GM18526 (cell line): Measurements from ENCODE around the gene GLRB.

Source experiments
- POLR2A ChIP-seq: IDR thresholded peaks from 3 replicates; pipeline ENCODE4 v1.6.1; 2011; ENCODE audit not compliant: insufficient read length; ENCODE audit errors: extremely low read depth

The GLRB gene

DNA sequence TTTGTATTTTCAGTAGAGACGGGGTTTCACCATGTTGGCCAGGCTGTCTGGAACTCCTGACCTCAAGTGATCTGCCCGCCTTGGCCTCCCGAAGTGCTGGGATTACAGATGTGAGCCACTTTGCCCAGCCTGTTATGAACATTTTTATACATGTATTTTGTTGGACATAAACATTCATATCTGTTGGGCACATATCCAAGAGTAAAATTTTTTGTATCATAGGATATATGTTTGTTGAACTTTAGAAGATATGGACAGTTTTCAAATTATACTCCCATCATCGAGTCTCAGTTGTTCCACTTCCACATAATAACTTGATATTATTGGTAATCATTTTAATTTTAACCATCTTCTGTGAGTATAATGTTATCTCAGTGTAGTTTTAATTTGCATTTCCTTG lies 23.6 kb downstream of the GLRB start:
- no peak for TF ChIP-seq POLR2A

DNA sequence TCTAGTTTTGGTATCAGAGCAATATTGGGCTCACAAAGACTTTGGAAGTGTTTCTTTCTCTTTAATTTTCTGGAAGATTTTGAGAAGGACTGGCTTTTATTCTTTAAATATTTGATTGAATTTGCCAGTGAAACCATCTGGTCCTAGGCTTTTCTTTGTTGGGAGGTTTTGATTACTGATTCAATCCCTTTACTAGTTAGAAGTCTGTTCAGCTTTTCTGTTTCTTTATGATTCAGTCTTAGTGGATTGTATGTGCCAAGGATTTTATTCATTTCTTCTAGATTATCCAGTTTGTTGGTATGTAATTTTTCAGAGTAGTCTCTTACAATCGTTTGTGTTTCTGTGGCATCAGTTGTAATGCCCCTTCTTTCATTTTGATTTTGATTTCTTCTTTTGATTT lies 28.6 kb downstream of the GLRB start:
- TF ChIP-seq POLR2A: no peak

DNA sequence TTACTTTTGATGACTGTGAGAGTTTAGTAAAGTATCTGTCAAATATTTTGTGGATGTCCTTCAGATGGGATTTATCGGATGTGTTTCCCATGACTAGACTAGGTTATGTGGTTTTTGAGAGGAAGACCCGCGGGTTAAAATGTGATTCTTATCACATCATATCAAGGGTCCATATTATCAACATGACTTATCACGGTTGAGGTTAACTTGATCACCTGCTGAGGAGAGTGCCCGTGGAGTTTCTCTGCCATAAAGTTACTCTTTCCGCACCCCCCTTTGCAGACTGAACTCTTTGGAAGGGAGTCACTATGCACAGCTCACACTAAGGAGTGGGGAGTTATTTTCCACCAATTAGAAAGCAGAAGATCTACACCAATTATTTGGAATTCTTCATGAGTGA lies 38.7 kb downstream of the GLRB start:
- TF ChIP-seq POLR2A: no peak

DNA sequence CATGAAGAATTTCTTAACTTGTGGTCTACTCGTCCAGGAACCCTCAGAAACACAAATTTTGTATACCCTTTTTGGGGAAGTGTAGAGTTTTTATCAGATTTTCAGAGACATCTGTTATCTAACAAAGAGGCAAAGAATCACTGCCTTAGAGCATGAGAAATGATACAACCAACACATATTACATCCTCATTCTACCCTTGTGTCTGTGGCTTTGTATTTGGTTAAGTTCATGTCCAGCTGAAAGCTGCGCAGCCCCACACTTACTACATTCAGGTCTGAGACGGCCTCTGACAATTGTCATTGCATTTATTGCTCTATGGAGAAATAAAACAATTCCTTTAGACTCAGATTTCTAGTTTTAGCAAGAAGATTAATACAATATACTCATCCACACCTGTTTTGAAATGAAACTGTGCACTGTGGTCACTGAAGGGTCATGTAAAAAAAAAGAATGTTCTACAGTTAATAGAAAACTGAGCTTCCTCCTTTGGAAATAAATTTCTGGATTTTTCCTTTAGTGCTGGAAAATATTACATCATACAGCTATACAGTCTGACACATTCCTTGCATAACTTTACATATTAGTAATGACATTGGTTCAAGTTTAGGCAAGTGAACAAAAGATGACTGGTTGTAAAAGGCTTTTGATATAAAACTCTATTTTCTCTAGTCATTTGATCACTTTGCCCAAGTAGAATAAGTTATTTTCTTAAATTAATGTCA lies 39.8 kb downstream of the GLRB start:
- TF ChIP-seq POLR2A: no peak

DNA sequence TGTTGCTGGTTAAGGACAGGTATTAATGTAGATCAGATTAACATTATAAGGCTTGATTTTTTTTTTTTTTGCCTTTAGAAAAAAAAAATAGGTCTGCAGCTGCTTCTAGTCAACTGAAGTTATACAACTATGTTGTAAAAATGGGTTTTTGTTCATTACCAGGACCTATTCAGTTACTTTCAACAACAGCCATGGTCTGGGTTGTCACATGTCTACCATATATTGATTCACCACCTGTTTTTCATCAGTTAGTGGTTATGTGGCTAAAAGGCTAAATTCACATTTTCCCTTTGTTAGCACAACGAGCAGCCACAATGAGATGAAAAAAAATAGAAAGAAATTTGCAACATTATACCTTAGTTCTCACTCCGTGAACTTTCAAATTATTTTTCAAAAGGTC lies 45.5 kb downstream of the GLRB start:
- no peak for TF ChIP-seq POLR2A

DNA sequence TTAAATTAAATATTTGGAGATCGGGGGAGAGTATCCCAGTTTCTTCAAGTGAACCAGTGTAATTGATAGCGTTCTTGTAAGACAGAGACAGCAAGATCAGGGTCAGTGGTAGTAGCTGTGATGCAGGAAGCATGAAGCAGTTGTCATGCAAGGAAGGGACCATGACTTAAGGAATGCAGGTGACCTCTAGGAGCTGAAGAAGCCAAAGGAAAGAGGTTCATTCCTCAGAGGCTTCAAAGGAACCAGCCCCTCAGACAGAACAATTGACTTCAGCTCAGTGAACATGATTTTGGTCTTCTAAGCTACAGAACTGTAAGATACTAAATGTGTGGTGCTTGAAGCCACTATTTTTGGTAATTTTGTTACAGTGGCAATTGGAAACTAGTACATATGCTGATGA lies 51.6 kb downstream of the GLRB start:
- TF ChIP-seq POLR2A: no peak

DNA sequence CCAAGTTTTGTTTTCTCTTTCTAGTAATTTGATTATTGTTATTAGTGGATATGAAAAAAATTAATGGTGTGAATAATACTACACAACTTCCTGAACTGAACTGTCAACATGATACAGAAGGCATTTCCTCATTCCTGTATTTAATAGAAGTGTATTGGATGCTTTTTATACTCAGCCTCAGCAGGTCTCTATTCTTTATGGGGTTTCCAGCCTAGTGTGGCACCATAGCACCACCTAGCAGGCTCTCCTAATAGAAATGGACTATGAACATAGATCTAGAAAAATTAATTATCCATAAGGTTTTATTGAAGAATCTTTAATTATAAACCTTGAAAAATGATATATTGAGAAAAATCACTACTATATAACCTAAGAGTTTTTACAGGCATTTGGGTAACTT lies 52.4 kb downstream of the GLRB start:
- TF ChIP-seq POLR2A: no peak

DNA sequence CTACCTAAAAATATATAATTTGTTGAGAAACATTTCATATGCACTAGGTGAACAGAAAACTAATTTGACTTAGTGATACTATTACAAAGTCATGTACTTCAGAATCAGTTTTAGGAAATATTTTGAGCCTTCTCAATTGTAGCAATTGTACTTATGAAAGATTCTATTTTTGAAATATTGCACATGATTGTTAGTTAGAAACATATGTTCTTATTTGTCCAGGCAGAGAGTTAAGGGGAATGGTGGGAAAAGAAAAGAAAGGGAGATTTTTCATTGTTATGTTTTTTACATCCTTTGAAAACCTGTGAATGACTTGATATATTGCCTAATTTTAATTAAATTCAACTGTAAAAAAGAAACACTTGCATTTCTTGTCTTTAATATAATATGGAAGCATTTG lies 66.0 kb downstream of the GLRB start:
- TF ChIP-seq POLR2A: no peak

DNA sequence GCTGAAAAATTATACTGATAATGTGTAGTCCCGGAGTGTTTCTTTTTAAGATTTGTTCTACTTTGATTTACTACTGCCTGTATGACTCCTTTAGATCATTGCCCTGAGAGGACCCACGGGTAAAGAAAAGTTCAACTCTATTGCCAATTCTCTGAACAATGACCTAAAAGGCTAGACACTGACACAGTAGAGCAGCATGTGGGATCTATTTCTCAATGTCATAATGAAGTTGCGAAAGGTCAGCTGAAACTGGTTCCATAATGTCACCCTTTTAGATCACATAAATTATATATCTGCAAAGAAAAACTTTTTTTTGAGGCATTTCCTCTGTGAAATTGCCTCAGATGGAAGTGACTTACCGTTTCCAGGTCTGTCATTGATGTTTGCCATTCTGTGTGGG lies 67.4 kb downstream of the GLRB start:
- no peak for TF ChIP-seq POLR2A

DNA sequence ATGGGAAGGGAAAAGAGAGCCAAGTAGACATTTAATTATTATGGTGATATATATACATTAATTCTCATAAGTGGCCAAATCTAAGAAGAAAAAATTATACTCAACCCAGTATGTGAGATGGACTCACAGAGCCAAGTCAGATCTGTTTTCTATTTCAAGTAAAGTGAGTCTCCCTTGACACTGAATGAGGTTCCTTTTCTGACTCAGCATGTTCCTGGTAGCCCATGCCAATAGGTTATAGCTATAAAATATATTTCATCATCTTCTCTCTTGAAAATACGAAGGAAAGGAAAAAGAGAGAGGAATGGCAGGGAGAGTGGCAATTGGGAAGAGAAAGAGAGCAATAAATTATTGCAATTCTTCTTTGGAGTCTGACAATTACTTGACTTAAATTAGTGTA lies 75.8 kb downstream of the GLRB start:
- no peak for TF ChIP-seq POLR2A

DNA sequence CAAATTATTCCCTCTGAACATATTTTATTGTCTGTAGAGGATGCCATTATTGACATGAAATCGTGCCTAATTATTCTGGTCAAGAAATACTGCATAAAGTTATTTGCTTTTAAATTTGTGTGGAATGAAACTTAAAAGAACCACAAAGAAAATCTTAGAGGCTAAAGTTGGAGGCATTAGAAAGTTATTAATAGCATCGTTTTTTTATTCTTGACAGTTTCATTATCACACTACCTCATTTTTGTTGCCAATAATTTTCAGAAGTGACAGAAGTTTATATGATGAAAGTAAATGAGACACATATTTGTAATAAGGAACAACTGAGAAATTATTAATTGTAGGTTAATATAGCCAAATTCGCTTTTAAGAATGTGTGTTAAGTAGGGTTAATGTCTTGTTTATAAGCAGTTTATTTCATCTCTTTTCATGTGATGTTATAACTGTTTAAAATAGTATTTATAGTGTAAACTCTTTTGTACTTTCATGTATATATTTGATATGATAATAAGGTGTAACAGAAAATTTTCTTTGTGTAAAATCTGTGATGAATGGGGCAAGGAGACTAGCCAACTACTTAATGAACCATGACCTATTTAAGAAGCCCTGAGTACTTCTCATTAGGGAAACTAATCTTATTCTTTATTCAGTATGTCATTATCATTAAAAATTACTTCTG lies 90.1 kb downstream of the GLRB start:
- no peak for TF ChIP-seq POLR2A

DNA sequence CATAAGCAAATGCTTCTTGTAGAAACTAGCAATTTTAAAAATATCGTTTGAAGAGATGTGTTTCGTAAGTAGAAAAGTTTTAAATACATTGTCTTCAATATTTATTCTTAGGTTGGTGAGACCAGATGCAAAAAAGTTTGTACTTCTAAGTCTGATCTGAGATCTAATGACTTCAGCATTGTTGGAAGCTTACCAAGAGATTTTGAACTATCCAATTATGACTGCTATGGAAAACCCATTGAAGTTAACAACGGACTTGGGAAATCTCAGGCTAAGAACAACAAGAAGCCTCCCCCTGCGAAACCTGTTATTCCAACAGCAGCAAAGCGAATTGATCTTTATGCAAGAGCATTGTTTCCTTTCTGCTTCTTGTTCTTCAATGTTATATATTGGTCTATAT lies 94.4 kb downstream of the GLRB start:
- no peak for TF ChIP-seq POLR2A

DNA sequence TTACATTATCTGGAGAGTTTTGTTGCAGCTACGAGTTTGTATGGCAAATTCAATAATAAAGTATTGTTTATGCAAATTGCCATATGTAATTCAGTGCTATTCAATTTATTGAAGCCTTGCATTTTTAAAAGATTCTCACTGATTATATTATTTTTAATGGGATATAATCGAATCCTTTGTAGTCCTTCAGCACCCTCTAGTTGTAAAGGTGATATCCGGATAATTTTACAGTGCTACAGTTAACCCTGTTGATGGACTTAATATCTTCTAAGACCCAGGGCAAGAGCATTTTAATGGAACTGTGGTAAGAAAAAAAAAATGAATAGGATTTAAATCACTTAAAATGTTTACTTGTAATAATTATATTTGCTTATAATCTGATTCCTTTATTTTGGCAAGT lies 96.1 kb downstream of the GLRB start:
- no peak for TF ChIP-seq POLR2A

DNA sequence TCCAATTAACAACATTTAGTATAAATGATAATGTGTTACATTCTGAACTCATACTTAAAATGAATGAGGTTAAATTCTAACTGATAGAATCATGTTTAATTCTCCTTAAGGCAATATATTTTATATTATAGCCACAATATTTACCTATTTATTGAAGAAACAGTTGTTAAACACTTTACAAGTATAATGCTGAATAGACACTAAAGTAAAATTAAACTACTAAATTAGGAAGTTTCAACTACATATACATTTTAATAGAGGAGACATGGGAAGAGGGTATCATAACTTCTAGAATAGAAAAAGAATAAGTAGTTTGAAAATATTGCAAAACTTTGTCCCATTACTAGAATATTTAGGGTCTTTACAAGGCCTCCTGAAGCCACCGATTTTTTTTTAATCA lies 108.3 kb downstream of the GLRB start:
- no peak for TF ChIP-seq POLR2A

DNA sequence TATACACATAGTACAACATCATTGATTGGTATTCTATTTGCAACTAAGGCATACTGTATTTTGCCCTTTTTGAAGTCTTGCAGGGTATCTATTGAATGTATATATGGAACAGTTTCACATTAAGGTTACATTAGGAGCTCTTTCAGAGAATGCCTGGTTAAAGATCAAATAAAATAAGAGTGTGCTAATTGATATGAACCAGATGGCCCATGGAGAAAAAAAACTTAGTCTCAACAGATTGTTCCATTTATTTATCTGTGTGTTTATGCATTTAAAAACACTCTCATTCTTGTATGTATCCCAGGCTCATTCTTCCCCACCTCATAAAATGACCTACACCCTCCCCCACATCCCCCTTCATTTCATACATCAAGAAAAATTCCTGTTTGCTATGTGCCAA lies 109.4 kb downstream of the GLRB start:
- TF ChIP-seq POLR2A: no peak

DNA sequence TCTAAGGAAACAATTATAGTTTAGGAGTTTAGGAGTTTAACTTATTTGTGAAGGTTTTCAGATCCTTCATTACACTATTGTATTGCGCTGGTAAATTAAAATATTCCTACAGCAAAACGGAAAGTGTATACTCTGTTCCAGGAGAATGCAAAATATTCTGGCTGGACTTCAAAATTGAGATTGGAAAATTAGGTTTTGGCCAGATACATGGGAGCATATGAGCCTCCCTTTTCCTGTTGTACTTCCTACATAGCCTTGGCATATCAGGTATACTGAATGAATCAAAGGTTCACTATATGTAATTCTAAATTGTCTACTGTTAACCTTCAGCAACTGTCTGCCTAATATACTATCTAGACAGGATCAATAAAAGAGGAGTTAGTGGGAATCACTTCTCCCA lies 119.4 kb downstream of the GLRB start:
- no peak for TF ChIP-seq POLR2A

DNA sequence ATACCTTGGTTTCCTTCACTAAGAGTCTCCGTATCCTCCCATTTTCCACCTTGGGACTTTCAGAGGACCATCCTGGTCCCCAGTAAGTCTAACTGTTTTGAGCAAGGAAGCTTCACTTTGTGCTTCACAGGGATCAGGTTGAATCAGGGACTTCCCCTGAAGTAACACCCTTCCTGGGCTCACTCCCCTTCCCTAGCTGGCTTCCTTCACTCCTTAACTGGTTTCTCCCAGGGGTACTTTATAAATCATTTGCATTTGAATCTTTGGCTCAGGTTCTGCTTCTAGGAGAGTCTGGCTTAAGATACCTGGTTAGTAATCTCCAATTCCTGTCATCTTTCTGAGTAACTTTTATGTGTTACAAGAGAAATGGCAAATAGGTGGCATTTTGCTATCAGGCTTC lies 120.1 kb downstream of the GLRB start:
- TF ChIP-seq POLR2A: no peak
